Progenitor cell of endocrine pancreas (in vitro differentiated cells): ENCODE data around the gene RNF2. TPM values are rescaled to one million over a fixed set of nuclear protein-coding genes. Genes with fewer than 3 reads are reported as not detected.
A peak's percentile ranks its signal among the peaks of the same experiment; 100 is the strongest.

ENCODE experiments used
- DNase-seq: peaks from one replicate; pipeline ENCODE4 v3.0.0; 2021; ENCODE audit warnings: low spot score; ENCODE audit not compliant: unreplicated experiment
- H3K27ac Mint-ChIP-seq: 2 replicates; pipeline ENCODE4 v1.8.0; 2021; ENCODE audit warnings: mild to moderate bottlenecking, moderate library complexity, mixed read lengths
- H3K27me3 Mint-ChIP-seq: 2 replicates; pipeline ENCODE4 v1.8.0; 2021; ENCODE audit warnings: mixed read lengths
- H3K36me3 Mint-ChIP-seq: 2 replicates; pipeline ENCODE4 v1.8.0; 2022; ENCODE audit warnings: mixed read lengths; ENCODE audit not compliant: insufficient read depth
- H3K4me1 Mint-ChIP-seq: 2 replicates; pipeline ENCODE4 v1.8.0; 2021; ENCODE audit warnings: low read depth, mixed read lengths
- H3K4me3 Mint-ChIP-seq: 2 replicates; pipeline ENCODE4 v1.8.0; 2021; ENCODE audit warnings: low read depth, mild to moderate bottlenecking, moderate library complexity, mixed read lengths
- H3K9me3 Mint-ChIP-seq: 2 replicates; pipeline ENCODE4 v1.8.0; 2021; ENCODE audit warnings: low read depth, mixed read lengths
- total RNA-seq: library from RNA; stranded (reverse); gene quantifications from 2 replicates; pipeline ENCODE4 v1.2.1, GENCODE V29; 2021
- TF ChIP-seq, protein P1 (sequence below): fragments of 200-600 bp; sonication (generic); IDR thresholded peaks from one replicate; pipeline ENCODE4 v1.5.0; 2021; ENCODE audit warnings: antibody characterized with exemption, mild to moderate bottlenecking; ENCODE audit not compliant: unreplicated experiment

RNF2 gene
- total RNA-seq, 1 donor from 2014 or later = 37.5 TPM

- no peak overlapping the region for H3K27ac Mint-ChIP-seq
These were observed 46.1 kb downstream of the RNF2 start for GRCh38 chr1:185091480-185091879.

GRCh38 chr1:185094761-185095160 is 49.4 kb downstream of the RNF2 start:
- H3K36me3 Mint-ChIP-seq = peaks cover 33% of the 10 kb centered on the region
- no peak for DNase-seq
- no peak overlapping the region for H3K4me3 Mint-ChIP-seq
- no peak overlapping the region for H3K27ac Mint-ChIP-seq
- TF ChIP-seq, protein P1, sequence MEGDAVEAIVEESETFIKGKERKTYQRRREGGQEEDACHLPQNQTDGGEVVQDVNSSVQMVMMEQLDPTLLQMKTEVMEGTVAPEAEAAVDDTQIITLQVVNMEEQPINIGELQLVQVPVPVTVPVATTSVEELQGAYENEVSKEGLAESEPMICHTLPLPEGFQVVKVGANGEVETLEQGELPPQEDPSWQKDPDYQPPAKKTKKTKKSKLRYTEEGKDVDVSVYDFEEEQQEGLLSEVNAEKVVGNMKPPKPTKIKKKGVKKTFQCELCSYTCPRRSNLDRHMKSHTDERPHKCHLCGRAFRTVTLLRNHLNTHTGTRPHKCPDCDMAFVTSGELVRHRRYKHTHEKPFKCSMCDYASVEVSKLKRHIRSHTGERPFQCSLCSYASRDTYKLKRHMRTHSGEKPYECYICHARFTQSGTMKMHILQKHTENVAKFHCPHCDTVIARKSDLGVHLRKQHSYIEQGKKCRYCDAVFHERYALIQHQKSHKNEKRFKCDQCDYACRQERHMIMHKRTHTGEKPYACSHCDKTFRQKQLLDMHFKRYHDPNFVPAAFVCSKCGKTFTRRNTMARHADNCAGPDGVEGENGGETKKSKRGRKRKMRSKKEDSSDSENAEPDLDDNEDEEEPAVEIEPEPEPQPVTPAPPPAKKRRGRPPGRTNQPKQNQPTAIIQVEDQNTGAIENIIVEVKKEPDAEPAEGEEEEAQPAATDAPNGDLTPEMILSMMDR = no peak
- H3K27me3 Mint-ChIP-seq = no peaks in the 10 kb centered on the region
- H3K4me1 Mint-ChIP-seq = peaks cover 5% of the 10 kb centered on the region
- H3K9me3 Mint-ChIP-seq = no peaks in the 10 kb centered on the region

More at GRCh38 chr1:185091480-185091879, 46.1 kb downstream of the RNF2 start:
- Mint-ChIP-seq H3K36me3 (peaks cover 40% of the 10 kb centered on the region), H3K4me1 (peaks cover under 1% of the 10 kb centered on the region), H3K4me3 (no peak overlapping the region), H3K27me3 (no peaks in the 10 kb centered on the region), H3K9me3 (no peaks in the 10 kb centered on the region)
- TF ChIP-seq, protein P1 = no peak
- DNase-seq = no peak

DNA sequence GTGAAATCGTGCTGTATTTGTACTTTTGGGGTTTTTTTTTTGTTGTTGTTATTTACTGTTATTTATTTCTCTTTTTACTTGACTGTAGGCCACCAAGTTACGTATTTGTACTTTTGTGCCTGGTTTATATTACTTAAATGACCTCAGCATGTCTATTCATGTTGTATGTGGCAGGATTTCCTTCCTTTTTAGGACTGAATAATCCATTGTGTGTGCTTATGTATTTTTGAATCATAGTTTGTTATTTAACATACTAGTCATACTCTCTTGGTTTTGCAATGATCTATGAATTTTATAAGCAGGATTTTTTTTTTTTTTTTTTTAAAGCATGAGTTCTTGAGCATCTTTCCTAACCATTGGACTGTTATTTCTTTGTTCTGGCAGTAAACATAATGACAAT is 51.2 kb downstream of the RNF2 start:
- Mint-ChIP-seq H3K4me1 (peaks cover 5% of the 10 kb centered on the region), H3K27me3 (no peaks in the 10 kb centered on the region), H3K27ac (no peak overlapping the region), H3K4me3 (no peak overlapping the region), H3K36me3 (peaks cover 41% of the 10 kb centered on the region), H3K9me3 (no peaks in the 10 kb centered on the region)
- TF ChIP-seq, protein P1 = no peak
- DNase-seq = no peak

- no peaks in the 10 kb centered on the region for H3K27me3 Mint-ChIP-seq
- peak overlapping the region; percentile 38 for H3K27ac Mint-ChIP-seq
- H3K36me3 Mint-ChIP-seq = peaks cover 38% of the 10 kb centered on the region
- no peaks in the 10 kb centered on the region for H3K4me1 Mint-ChIP-seq
- H3K9me3 Mint-ChIP-seq = peaks cover 7% of the 10 kb centered on the region
- TF ChIP-seq, protein P1 = no peak
- H3K4me3 Mint-ChIP-seq = no peak overlapping the region
- no peak for DNase-seq
These were observed 58.7 kb downstream of the RNF2 start for GRCh38 chr1:185104083-185104482.

- Mint-ChIP-seq H3K27me3 (no peaks in the 10 kb centered on the region), H3K4me3 (no peak overlapping the region), H3K27ac (no peak overlapping the region), H3K9me3 (peaks cover 11% of the 10 kb centered on the region), H3K36me3 (peaks cover 33% of the 10 kb centered on the region), H3K4me1 (no peaks in the 10 kb centered on the region)
- no peak for DNase-seq
- TF ChIP-seq, protein P1 = no peak
These were observed 59.8 kb downstream of the RNF2 start for GRCh38 chr1:185105121-185105520.
